Upper lobe of right lung (tissue), 1 donor: Measurements from ENCODE around the gene TMEM161B. TPM values are rescaled to one million over a fixed set of nuclear protein-coding genes. Genes with fewer than 3 reads are reported as not detected.
"Not testable (repeated sequence)": the region's sequence is repeated elsewhere in the genome, so short reads cannot be mapped to it uniquely, and the experiment has no call there.

Experiments used
- ATAC-seq: fragments of 200-7000 bp; cut with Tn5 transposase; one replicate; pipeline ENCODE4 v1.9.1; 2020; ENCODE audit warnings: mild to moderate bottlenecking, moderate library complexity
- DNase-seq: peaks from one replicate; pipeline ENCODE4 v3.0.0-alpha.2; 2020
- H3K27ac ChIP-seq: fragments of 200-600 bp; one replicate; pipeline ENCODE4 v1.8.0; 2022
- H3K27me3 ChIP-seq: fragments of 200-600 bp; one replicate; pipeline ENCODE4 v1.8.0; 2022; ENCODE audit warnings: mild to moderate bottlenecking
- H3K36me3 ChIP-seq: fragments of 200-600 bp; one replicate; pipeline ENCODE4 v1.8.0; 2022
- H3K4me1 ChIP-seq: fragments of 200-600 bp; one replicate; pipeline ENCODE4 v1.8.0; 2022
- H3K4me3 ChIP-seq: fragments of 200-600 bp; one replicate; pipeline ENCODE4 v1.8.0; 2022; ENCODE audit warnings: mild to moderate bottlenecking
- H3K9me3 ChIP-seq: fragments of 200-600 bp; one replicate; pipeline ENCODE4 v1.8.0; 2022
- intact Hi-C: fragments of 100-400 bp; cut with DNase I; formaldehyde crosslinking; loops from one replicate; pipeline ENCODE4 v1.11.0; 2022
- total RNA-seq: library from RNA; stranded (reverse); fragmentation: NEBNext Ultra II Directional; extraction: Animal tissue kit (Norgen Biotek cat#: 25700); gene quantifications from one replicate; pipeline ENCODE4 v1.2.1, GENCODE V29; 2021
- TF ChIP-seq, protein P1 (sequence below): fragments of 200-600 bp; IDR thresholded peaks from one replicate; pipeline ENCODE4 v1.8.0; 2022; ENCODE audit warnings: antibody characterized with exemption
- donor health status: DM: no; HTN: yes; CAD: no; lungs with severe emphysema.

The TMEM161B gene
- total RNA-seq, 1 donor from 2014 or later: 23.5 TPM

DNA sequence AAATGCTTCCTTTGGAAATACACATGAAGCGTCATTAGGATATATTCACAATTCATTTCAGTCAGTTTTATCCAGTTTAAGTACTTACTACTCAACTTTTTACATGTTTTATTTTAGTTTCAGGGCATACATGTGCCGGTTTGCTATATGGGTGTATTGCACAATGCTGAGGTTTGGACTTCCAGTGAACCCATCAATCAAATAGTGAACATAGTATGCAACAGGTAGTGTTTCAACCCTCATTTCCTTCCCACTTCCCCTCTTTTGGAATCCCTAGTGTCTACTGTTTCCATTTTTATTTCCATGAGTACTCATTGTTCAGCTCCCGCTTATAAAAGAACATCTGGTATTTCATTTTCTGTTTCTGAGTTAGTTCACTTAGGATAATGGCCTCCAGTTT lies 74.7 kb downstream of the TMEM161B start:
- H3K27me3 ChIP-seq: no peaks in the 10 kb centered on the region
- intact Hi-C loops: no loop called here
- no peak overlapping the region for H3K27ac ChIP-seq
- ATAC-seq: no peak
- peaks cover 13% of the 10 kb centered on the region for H3K9me3 ChIP-seq
- DNase-seq: no peak
- TF ChIP-seq, protein P1, sequence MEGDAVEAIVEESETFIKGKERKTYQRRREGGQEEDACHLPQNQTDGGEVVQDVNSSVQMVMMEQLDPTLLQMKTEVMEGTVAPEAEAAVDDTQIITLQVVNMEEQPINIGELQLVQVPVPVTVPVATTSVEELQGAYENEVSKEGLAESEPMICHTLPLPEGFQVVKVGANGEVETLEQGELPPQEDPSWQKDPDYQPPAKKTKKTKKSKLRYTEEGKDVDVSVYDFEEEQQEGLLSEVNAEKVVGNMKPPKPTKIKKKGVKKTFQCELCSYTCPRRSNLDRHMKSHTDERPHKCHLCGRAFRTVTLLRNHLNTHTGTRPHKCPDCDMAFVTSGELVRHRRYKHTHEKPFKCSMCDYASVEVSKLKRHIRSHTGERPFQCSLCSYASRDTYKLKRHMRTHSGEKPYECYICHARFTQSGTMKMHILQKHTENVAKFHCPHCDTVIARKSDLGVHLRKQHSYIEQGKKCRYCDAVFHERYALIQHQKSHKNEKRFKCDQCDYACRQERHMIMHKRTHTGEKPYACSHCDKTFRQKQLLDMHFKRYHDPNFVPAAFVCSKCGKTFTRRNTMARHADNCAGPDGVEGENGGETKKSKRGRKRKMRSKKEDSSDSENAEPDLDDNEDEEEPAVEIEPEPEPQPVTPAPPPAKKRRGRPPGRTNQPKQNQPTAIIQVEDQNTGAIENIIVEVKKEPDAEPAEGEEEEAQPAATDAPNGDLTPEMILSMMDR: no peak
- H3K36me3 ChIP-seq: peaks cover 18% of the 10 kb centered on the region
- H3K4me3 ChIP-seq: no peak overlapping the region
- H3K4me1 ChIP-seq: no peaks in the 10 kb centered on the region

DNA sequence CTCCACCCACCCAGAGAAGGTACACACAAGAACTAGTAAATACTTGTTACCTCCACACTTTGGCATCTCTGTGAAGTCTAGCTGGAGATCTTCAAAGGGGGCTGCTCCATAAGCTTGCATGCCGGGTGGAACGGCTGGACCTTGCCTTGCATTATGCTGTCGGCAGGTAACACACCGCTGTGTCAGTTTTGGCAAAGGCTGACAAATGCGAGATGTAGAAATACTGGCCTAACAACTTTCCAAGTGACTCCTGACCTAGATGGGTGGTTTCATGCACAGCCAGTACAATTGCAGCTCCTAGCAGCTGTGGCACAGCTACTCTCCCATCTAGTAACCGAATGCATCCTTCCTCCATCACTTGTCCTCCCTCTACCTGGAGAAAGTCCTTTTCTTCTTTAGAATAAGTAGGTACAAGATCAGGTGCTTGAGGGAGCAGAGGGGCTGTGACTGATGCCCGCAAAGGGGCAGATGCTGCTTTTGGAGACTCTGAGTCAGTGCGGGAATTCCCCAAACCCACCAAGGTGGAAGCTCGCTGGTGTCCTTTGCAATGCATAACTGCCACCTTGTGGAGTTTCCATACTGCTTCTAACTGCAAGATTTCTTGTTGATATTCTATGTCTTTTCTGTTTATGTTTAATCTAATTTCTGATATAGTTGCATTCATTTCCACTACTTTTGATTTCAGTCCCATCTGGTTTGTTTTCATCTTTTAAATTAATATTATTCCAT lies 78.4 kb downstream of the TMEM161B start:
- H3K4me1 ChIP-seq: no peaks in the 10 kb centered on the region
- ATAC-seq: no peak
- TF ChIP-seq, protein P1: no peak
- H3K9me3 ChIP-seq: peaks cover 32% of the 10 kb centered on the region
- no peak overlapping the region for H3K4me3 ChIP-seq
- no peak for DNase-seq
- H3K36me3 ChIP-seq: peaks cover 9% of the 10 kb centered on the region
- H3K27ac ChIP-seq: no peak overlapping the region
- no peaks in the 10 kb centered on the region for H3K27me3 ChIP-seq
- intact Hi-C loops: no loop called here

DNA sequence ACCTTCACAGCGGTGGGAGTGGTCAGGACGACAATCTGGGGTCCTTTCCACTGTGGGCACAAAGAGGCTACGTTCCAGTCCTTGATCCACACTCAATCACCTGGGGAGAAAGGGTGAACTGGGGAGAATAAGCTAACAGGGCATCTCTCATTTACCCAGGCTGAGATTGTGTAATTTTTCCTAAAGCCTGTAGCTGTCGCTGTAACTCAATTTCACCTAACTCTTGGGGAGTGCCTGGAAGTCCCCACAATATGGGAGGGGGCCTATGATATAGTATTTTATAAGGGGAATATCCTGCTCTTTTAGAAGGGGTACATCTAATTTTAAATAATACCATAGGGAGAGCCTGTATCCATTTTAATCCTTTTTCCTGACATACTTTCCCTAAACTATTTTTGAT lies 79.2 kb downstream of the TMEM161B start:
- H3K4me1 ChIP-seq, ATAC-seq, intact Hi-C loops, H3K4me3 ChIP-seq, H3K27me3 ChIP-seq, H3K36me3 ChIP-seq, H3K27ac ChIP-seq, DNase-seq: not testable (repeated sequence)
- peaks cover 32% of the 10 kb centered on the region for H3K9me3 ChIP-seq

DNA sequence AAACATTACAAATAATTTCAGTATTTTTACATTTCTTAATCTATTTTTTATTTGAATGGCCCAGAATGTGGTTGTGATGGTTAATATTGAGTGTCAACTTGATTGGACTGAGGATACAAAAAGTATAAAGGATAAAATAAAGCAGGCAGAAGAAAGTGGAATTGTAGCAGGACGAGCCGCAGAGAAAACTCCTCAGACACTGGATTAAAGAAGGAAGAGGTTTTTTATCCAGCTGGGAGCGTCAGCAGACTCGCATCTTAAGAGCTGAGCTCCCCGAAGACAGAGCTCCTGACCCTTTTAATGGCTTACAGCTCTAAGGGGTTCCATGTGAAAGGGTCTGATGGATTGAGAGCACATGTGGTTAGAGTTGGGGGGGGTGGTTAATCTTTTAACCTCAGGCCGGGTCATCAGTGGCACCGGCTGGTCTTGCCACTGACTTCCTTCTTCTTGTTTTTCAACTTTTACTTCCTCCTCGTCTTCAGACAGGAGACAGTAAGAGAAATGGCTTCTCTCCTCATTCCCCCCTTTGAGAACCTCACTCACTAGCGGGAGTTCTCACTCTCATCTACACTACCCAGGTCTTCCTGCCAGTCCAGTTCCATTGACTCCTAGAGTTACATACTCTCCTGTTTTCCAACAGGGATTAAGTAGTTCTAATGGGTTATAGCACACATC lies 80.0 kb downstream of the TMEM161B start:
- Histone ChIP-seq H3K27me3 (no peaks in the 10 kb centered on the region), H3K9me3 (peaks cover 32% of the 10 kb centered on the region), H3K27ac (no peak overlapping the region), H3K4me1 (no peaks in the 10 kb centered on the region), H3K4me3 (no peak overlapping the region), H3K36me3 (no peaks in the 10 kb centered on the region)
- TF ChIP-seq, protein P1: no peak
- intact Hi-C loops: no loop called here
- ATAC-seq (no peak), DNase-seq (no peak)

DNA sequence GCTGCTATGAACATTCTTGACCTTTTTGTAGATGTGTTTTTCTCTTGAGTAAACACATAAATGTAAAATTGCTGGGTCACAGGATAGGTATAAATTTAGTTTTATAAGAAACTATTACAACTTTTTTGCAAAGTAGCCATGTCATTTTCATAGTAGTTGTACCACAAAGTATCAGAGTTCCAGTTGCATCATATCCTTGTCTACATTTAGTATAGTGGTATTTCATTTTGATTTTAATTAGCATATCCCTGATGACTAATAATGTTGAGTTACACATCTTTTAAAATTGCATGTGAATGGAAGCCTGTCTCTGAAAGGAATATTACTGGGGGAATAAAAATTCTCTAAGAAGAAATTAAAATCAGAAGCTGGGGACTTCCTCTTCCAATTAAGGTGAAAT lies 85.4 kb downstream of the TMEM161B start:
- Histone ChIP-seq H3K9me3 (peaks cover 13% of the 10 kb centered on the region), H3K27me3 (no peaks in the 10 kb centered on the region), H3K36me3 (no peaks in the 10 kb centered on the region), H3K4me1 (no peaks in the 10 kb centered on the region), H3K27ac (no peak overlapping the region), H3K4me3 (no peak overlapping the region)
- ATAC-seq: no peak
- intact Hi-C loops: no loop called here
- no peak for DNase-seq
- TF ChIP-seq, protein P1: no peak

DNA sequence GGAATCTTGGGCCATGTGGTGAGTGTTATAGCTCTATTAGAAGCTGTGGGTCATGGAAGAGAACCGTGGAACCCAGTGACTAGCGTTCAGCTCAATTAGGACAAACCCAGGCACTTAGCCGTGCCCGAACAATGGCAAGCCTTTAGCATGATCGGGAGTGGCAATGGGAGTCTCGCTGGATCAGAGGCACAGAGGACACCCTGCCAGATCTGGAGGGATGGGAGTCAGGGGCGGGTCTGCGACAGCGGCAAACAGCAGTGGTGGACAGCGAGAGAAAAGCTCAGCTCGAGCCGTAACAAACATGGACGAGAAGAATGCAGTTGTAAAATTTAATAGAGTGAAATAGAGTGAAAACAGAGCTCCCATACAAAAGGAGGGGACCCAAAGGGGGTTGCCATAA lies 91.2 kb downstream of the TMEM161B start:
- intact Hi-C loops, H3K27ac ChIP-seq, H3K4me3 ChIP-seq, H3K9me3 ChIP-seq, DNase-seq, H3K27me3 ChIP-seq, H3K4me1 ChIP-seq, ATAC-seq, H3K36me3 ChIP-seq: not testable (repeated sequence)
